LoVo (cell line): ENCODE data around the gene SLC2A11.
"Not testable (repeated sequence)": the region's sequence is repeated elsewhere in the genome, so short reads cannot be mapped to it uniquely, and the experiment has no call there.

ENCODE experiments used
- DNase-seq: peaks from one replicate; pipeline ENCODE4 v3.0.0-alpha.2; 2016; ENCODE audit warnings: low spot score

The SLC2A11 gene

DNA sequence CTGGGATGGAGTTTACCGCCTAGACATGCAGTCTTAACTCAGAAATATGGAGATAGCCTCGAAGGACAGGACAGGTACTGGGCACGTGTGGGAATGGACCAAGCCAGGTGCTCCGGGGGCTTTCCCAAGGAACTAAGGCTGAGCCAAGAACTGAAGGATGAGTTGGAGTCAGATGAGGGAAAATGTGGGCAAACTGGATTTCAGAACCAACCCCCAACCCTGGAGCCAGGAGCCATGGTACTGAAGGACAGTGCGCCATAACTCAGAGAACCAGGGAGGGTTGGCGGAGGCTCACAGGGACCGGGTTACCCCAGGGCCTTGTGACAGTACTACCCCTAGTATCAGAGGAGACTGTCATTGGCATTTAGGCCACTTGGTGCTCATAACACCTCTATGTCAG, 34.1 kb downstream of the SLC2A11 start:
- no peak for DNase-seq

DNA sequence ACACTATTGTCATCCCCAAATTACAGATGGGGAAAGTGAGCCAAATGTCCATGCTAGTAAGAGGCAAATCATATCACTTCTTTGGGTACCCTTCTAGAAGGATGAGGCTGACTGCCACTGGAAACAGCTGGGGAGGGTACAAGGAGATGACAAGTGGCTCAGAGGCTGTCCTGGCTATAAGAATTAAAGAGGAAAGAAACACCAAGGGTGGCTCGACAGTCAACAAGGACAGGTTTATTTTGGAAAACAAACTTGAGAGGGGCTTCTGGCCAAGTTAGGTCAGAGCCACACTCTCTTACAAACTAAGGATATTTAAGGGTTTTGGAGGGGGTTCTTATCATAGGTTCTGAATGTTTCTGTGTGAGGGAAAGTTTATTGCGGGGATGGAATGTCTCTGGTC, 34.5 kb downstream of the SLC2A11 start:
- DNase-seq: no peak

DNA sequence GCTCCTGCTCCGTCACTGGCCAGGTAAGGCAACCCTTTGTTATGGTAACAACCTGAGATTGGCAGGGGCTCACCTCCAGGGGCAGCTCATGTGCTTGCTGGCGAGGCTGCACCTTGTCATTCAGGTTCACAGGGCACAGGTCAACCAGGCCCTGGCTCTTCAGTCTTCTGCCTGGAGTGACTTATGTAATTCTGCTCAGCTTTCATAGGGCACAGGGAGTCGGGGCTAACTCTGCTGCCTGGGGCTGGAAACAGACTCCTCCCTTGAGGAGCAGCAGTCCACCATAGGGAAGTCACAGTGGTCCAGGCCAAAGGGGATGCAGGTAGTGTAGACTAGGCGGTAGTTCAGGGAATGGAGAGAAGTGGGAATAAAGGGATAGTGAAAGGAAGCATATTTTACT, 35.0 kb downstream of the SLC2A11 start:
- DNase-seq: no peak

DNA sequence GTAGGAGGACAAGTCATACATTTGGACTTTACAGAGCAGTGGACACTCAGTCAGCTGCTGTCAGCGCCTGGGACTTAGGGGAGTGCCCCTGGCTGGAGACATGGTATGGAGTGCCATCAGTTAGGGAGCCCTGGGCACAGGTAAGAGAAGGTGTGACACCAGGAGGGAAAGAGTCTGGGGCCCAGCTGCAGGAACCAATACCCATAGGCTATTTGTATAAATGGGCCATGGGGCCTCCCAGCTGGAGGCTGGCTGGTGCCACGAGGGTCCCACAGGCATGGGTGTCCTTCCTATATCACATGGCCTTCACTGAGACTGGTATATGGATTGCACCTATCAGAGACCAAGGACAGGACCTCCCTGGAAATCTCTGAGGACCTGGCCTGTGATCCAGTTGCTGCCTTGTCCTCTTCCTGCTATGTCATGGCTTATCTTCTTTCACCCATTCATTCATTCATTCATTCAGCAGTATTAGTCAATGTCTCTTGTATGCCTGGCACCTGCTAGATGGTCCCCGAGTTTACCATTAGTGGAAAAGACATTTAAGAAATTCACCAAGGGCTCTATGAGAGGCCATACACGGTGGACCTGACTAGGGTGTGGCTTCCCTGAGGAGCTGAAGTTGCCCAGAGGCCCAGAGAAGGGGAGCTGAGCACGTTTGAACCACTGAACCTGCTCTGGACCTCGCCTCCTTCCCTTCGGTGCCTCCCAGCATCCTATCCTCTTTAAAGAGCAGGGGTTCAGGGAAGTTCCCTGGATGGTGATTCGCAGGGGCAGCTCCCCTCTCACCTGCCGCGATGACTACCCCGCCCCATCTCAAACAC, 35.7 kb downstream of the SLC2A11 start:
- DNase-seq: no peak

DNA sequence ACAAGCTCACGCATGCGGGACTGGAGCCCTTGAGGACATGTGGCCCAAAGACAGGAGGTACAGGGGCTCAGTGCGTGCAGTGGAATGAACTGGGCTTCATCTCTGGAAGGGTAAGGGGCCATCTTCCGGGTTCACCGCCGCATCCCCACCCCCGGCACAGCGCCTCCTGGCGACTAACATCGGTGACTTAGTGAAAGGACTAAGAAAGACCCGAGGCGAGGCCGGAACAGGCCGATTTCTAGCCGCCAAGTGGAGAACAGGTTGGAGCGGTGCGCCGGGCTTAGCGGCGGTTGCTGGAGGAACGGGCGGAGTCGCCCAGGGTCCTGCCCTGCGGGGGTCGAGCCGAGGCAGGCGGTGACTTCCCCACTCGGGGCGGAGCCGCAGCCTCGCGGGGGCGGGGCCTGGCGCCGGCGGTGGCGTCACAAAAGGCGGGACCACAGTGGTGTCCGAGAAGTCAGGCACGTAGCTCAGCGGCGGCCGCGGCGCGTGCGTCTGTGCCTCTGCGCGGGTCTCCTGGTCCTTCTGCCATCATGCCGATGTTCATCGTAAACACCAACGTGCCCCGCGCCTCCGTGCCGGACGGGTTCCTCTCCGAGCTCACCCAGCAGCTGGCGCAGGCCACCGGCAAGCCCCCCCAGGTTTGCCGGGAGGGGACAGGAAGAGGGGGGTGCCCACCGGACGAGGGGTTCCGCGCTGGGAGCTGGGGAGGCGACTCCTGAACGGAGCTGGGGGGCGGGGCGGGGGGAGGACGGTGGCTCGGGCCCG, 36.5 kb downstream of the SLC2A11 start, which contains the start of gene MIF:
MIF (plus strand) TSS at position 439 of the 765 bp plus-strand sequence; CDS start at position 531, 92 bp downstream.
- DNase-seq: peak; percentile 92

DNA sequence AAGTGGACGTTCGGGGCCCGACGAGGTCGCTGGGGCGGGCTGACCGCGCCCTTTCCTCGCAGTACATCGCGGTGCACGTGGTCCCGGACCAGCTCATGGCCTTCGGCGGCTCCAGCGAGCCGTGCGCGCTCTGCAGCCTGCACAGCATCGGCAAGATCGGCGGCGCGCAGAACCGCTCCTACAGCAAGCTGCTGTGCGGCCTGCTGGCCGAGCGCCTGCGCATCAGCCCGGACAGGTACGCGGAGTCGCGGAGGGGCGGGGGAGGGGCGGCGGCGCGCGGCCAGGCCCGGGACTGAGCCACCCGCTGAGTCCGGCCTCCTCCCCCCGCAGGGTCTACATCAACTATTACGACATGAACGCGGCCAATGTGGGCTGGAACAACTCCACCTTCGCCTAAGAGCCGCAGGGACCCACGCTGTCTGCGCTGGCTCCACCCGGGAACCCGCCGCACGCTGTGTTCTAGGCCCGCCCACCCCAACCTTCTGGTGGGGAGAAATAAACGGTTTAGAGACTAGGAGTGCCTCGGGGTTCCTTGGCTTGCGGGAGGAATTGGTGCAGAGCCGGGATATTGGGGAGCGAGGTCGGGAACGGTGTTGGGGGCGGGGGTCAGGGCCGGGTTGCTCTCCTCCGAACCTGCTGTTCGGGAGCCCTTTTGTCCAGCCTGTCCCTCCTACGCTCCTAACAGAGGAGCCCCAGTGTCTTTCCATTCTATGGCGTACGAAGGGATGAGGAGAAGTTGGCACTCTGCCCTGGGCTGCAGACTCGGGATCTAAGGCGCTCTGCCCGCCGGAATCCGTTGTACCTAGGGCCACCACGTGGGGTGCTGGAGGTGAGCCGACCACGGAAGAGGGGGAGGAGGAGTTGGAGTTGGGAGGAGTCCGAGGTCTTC, 37.3 kb downstream of the SLC2A11 start:
- DNase-seq: peak; percentile 85

DNA sequence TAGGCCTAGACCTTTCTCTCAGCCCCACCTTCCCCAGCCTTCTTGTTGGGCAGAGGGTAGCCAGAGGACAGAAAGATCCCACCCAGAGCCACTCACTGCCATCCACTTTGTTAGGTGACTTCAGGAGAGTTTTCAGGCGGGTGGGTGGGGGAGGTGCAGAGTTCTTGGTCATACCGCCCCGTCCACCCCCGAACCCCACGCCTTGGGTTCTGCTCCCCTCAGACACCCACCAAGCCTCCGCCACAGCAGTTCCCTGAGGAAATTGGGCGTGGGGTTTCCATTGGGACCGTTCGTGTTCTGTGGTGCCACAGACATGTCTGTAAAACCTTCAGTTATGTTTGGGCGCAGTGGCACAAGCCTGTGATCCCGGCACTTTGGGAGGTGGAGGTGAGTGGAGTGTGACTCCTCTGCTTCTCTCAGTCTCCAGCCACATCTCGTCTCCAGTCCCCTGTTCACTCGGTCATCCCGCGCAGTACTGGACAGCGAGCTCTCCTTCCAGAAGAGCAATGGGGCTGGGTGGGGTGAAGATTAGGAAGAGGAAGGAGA, 38.0 kb downstream of the SLC2A11 start:
- DNase-seq: no peak

DNA sequence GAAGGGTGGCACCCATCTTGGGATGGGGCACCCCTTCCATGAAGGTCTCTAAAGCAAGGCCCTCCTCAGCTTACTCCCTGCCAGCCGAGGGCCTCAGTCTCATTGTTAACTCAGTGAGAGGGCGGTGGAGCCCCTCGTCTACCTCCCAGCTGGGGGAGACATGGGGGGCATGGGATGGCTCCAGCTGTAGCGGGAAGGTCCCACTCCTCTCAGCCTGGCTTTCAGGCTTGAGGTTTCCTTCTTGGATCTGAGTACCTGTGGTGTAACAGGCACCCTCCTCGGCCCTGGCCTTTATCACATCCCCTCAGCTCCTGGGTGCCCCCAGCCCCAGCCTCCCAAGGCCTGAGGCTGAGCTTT, 38.5 kb downstream of the SLC2A11 start:
- no peak for DNase-seq

DNA sequence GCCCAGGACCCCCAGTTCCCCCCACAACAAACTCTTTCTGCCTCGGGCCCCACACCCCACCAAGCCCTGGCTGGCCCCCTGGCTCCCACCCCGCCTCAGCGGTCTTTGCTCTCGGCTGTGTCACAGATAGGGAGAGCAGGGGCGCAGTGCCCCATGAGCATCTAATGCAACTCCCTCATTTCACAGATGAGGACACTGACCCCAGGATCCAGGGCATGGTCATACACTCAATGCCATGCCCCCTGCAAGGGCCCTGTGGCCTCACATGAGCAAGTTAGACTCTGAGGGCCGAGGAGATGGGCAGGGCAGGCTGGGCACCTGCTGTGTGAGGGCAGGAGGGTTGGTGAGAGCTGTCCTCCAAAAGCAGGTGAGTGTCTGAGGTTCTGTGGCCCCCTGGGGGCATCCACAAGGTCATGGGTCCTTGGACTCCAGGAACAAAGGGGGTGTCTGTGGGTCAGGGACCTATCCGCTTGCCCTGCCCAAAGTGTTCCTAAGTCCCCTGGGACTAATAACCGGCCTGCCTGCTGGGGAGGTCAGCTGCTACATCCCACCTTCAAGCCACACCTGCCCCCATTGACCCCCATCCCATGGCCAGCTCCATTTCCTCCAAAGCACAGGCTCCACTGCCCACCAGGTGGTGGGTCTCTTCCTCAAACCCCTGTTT, 39.0 kb downstream of the SLC2A11 start:
- no peak for DNase-seq

DNA sequence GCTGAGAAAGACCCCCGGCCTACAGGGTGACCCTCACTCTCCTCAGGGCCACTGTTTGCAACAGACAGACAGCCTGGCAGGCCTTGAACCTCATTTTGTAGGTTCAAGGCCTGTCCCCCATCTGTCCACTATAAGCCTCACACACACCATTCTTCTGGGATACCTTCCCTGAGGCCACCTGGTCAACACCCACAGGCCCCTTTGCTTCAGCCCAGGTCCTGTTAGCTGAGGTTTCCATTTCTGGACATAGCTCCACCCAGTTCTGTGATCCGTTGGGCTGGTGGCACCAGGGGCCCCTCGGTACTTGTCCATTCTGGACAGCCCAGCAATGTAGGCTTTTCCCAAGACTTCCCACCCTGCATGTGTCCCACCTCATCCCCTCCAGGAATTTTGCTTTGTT, 39.6 kb downstream of the SLC2A11 start:
- no peak for DNase-seq

DNA sequence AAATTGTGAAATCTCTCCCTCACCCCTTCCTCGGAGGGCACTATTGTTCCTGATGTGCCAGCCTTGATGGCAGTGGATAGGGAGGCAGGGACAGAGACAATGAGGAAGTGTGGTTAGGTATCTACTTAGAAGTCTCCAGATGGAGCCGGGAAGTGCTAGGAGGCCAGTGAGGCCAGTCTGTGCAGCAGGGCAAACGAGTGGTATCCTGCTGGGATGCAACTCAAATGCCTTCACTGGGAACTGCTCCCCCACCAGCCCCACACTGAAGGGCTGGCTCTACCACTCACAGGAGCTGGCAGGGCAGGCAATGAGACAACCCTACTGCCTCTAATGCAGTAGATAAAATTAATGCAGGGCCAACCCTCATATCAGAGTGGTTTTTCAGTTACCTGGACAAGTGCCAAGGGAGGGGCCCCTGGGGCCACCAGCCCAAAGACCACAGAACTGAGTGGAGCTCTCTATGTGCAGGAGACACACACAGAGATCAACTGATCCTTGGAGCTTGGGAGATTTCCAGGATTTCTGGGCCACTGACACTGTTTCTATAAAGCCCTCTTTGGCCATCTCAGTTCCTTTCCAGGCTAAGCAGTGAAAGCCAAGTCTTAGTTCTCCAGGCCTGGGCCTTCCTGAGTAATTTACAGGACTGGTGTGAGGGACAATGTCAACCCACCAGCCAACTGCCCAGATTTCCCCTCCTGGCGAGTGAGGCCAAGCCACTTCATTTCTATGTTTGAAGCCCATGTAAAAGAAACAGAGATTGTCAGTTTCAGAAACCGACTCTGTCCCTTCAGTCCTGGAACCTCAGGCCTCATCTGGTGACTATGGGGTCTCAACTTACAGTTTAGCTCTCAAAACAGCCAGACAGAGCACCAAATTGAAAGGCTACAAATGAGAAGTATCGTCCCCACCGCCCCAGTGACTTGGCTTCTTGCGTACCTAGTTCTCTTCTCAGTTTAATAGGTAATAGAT, 40.6 kb downstream of the SLC2A11 start:
- DNase-seq: no peak

DNA sequence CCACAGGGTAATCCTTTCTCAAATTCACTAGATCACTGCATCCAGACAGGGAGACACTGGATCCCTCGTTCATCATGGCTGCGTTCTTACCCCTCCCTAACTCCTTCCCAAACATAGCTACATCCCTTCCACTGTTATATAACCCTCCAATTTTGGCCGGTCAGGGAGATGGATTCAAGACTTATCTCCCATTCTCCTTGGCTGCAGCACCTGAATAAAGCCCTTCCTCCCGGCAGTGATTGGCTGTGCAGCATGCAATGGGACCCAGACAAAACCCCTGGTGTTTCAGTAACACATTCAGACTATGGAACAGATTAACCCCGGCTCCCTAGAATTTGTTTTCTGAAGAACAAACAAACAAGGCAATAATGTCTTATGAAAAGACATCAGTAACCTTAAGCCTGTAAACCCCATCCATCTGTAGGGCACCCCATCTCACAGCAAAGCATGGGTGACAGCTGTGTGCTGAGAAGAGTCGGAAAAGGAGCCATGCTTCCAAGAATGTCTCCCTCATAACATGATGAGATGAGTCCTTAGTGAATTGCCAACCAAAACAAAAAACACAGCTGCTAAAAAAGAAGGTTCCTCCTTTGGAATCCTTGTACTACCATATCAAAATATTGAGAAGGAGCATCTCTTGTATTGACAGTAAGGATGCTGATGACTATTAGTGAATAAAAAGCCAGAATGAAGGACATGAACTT, 41.5 kb downstream of the SLC2A11 start:
- DNase-seq: no peak

DNA sequence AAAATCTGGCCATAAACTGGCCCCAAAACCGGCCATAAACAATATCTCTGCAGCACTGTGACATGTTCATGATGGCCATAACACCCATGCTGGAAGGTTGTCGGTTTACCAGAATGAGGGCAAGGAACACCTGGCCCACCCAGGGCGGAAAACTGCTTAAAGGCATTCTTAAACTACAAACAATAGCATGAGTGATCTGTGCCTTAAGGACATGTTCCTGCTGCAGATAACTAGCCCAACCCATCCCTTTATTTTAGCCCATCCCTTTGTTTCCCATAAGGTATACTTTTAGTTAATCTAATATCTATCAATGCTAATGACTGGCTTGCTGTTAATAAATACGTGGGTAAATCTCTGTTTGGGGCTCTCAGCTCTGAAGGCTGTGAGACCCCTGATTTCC, 42.6 kb downstream of the SLC2A11 start:
- DNase-seq: not testable (repeated sequence)

DNA sequence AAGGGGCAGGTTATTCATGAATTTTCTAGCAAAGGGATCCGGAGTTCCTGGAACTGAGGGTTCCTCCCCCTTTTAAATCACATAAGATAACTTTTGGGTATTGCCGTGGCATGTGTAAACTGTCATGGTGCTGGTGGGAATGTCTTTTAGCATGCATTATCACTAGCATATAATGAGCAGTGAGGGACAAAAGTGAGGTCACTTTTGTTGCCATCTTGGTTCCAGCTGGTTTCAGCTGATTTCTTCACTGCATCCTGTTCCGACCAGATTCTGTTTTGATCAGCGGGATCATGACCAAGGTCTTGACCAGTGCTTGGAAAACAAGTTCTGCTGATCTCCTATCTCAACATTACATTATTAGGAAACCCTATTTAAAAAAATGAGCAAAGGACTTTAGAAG, 43.9 kb downstream of the SLC2A11 start:
- no peak for DNase-seq

DNA sequence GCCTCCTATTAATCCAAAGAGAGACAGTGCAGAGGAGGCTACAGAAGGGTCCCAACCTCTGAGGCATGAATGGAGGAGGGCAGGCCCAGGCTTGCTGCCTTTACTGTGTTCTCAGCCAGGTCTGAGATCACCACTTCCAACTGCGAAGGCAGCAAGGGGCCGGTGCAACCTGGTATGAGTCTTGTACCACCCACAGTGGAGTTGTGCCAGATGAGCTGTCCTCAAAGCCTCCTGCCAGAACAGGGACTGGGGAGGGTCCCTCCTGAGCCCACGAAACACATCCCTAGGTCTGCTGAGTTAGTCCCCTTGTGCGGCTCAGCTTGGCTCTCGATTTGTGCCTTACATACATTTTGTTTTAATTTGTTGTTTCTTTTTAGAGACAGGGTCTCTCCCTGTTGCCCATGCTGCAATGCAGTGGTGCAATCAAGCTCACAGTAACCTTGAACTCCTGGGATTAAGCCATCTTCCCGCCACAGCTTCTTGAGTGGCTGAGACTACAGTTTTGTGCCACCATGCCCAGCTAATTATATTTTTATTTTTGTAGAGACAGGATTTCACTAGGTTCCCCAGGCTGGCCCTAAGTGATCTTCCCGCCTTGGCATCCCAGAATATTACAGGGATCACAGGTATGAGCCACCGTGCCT, 45.8 kb downstream of the SLC2A11 start:
- no peak for DNase-seq

DNA sequence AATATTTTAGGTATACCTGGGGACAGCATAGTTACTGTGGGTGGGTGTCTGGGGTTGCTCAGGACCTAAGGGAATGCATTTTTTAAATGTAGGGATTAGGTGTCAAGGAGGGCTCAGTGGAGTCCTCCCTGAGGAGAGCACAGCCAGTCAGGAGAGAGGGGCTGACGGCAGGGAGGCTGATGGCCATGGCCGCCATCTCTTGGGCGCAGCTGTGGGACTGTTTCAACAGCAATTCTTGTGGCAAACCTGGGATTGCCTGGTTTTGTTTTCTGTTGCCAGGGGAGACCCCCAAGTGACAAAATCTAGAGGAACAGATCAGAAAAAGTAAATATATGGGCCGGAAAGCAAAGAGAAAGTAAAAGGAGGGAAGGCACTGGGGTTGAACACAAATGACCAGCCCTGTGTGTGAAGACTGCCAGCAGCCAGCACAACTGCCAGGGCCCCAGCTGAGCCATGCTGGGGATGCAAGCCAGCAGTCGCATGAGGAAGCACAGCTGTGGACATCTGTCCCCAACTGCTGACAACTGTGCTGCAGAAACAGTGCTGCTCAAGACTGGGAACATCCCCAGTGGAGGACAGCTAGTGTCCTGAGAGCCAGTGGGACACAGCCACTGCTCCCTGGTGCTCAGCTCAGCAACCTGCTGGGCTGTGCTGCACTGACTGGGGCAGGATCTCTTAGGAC, 47.0 kb downstream of the SLC2A11 start:
- DNase-seq: no peak

DNA sequence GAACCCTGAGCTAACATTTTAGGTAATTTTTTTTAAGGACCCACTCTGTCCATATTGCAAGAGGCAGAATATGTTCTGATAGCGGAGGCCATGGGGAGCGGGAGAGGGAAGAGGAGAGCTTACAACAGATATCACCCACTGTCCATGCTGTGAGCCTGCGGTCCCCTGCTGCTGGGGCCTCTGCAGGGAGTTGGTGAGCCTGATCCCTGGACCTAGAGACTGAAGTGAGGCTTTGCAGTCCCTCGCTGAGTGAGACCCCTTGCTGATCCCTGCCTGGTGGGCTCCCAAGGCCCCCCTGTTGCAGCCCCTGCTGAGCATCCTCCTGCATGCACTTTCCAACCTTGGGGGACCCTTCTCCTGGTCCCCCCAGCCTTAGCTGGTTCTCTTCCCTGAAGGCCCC, 49.0 kb downstream of the SLC2A11 start:
- DNase-seq: no peak

DNA sequence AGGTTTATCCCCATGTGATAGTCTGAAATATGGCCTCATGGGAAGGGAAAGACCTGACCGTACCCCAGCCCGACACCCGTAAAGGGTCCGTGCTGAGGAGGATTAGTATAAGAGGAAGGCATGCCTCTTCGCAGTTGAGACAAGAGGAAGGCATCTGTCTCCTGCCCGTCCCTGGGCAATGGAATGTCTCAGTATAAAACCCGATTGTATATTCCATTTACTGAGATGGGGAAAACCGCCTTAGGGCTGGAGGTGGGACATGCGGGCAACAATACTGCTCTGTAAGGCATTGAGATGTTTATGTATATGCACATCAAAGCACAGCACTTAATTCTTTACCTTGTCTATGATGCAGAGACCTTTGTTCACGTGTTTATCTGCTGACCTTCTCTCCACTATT, 49.7 kb downstream of the SLC2A11 start:
- DNase-seq: not testable (repeated sequence)
